Panc1 (cell line): ENCODE results near the gene MACROD2. TPM values are rescaled to one million over a fixed set of nuclear protein-coding genes. Genes with fewer than 3 reads are reported as not detected.

Experiments
- ATAC-seq: fragments of 200-7000 bp; cut with Tn5 transposase; 2 replicates; pipeline ENCODE4 v1.9.1; 2020; ENCODE audit warnings: mild to moderate bottlenecking, moderate library complexity
- BruUV-seq: library from RNA; stranded (reverse); fragments of 400-500 nt; replicated peaks from 2 replicates; lab custom pipeline; 2021; lab: Mats Ljungman, UMichigan
- CTCF ChIA-PET: fragments of 300-600 bp; sonication (Branson Sonifier 250); formaldehyde crosslinking; loops from one replicate; lab custom pipeline; 2022; ENCODE audit warnings: antibody characterized with exemption; lab: Charles Lee
- POLR2A ChIA-PET: fragments of 300-600 bp; sonication (Branson Sonifier 250); formaldehyde crosslinking; loops from one replicate; lab custom pipeline; 2022; ENCODE audit warnings: antibody characterized with exemption; lab: Charles Lee
- DNase-seq: peaks from one replicate; pipeline ENCODE4 v3.0.0-alpha.2; 2010; ENCODE audit warnings: low read depth, low spot score
- H3K27ac ChIP-seq: 2 replicates; pipeline ENCODE4 v1.5.1; 2011; ENCODE audit warnings: mild to moderate bottlenecking, low read length, inconsistent platforms
- H3K27me3 ChIP-seq: fragments of 200-500 bp; sonication (Bioruptor generic); 2 replicates; pipeline ENCODE4 v1.6.0; 2014; ENCODE audit warnings: low read length, inconsistent platforms; ENCODE audit not compliant: control insufficient read depth, insufficient read depth
- H3K36me3 ChIP-seq: fragments of 200-500 bp; sonication (Bioruptor generic); 2 replicates; pipeline ENCODE4 v1.5.1; 2014; ENCODE audit warnings: inconsistent platforms, mild to moderate bottlenecking, low read length, moderate library complexity; ENCODE audit not compliant: control insufficient read depth, insufficient read depth
- H3K4me1 ChIP-seq: 2 replicates; pipeline ENCODE4 v1.5.1; 2011; ENCODE audit warnings: inconsistent platforms, mild to moderate bottlenecking, low read length, moderate library complexity; ENCODE audit not compliant: control insufficient read depth, insufficient read depth
- H3K4me3 ChIP-seq, 2 experiments: 2 replicates each; pipeline ENCODE4 v1.5.1; 2011 to 2012; ENCODE audit warnings: low read depth in 2 of 2, low read length in 2 of 2, mild to moderate bottlenecking in 2 of 2, inconsistent platforms in 1 of 2, moderate library complexity in 1 of 2
- H3K9me3 ChIP-seq: fragments of 200-500 bp; sonication (Bioruptor generic); 2 replicates; pipeline ENCODE4 v1.5.1; 2014; ENCODE audit warnings: low read depth, mild to moderate bottlenecking, inconsistent platforms, low read length, moderate library complexity; ENCODE audit not compliant: control insufficient read depth, insufficient read depth
- CTCF ChIP-seq: fragments of 450-650 bp; IDR thresholded peaks from 2 replicates; pipeline ENCODE4 v1.5.1; 2017; ENCODE audit warnings: mild to moderate bottlenecking
- POLR2AphosphoS5 ChIP-seq: IDR thresholded peaks from 2 replicates; pipeline ENCODE4 v1.6.1; 2012; ENCODE audit warnings: mild to moderate bottlenecking, low read depth, low read length, moderate library complexity
- REST ChIP-seq, 2 experiments: IDR thresholded peaks; 2 replicates each; pipeline ENCODE4 v1.6.1; 2011 to 2012; ENCODE audit warnings: low read depth in 2 of 2, control low read depth in 1 of 2, low read length in 1 of 2, mild to moderate bottlenecking in 1 of 2, moderate library complexity in 1 of 2; ENCODE audit not compliant: insufficient read depth in 1 of 2
- SIN3A ChIP-seq: IDR thresholded peaks from 2 replicates; pipeline ENCODE4 v1.6.1; 2012; ENCODE audit warnings: low read depth, mild to moderate bottlenecking, low read length, moderate library complexity, borderline replicate concordance; ENCODE audit not compliant: insufficient read depth
- TCF7L2 ChIP-seq: IDR thresholded peaks from 2 replicates; pipeline ENCODE4 v1.6.1; 2011; ENCODE audit warnings: mild to moderate bottlenecking, low read depth, low read length, inconsistent platforms
- in situ Hi-C: cut with HindIII; loops from 2 replicates; pipeline ENCODE4 v1.10.0; 2016; ENCODE audit warnings: low sequenced_read_pairs, low pct_unique_long_range_greater_than_20kb
- intact Hi-C: fragments of 100-400 bp; cut with micrococcal nuclease; formaldehyde crosslinking; loops from one replicate; pipeline ENCODE4 v1.10.0; 2022; ENCODE audit not compliant: unreplicated experiment
- total RNA-seq: library from RNA; stranded (reverse); gene quantifications from one replicate; pipeline ENCODE4 v1.2.1, GENCODE V29; 2021; ENCODE audit not compliant: unreplicated experiment

MACROD2 gene
- total RNA-seq, 1 experiment from 2014 or later, result 1.2 TPM

GRCh38 chr20:15958142-15958541, 1962.8 kb downstream of the MACROD2 start:
- ATAC-seq, result no peak
- intact Hi-C loops, result no loop called here
- POLR2A ChIA-PET, result no interaction called here

GRCh38 chr20:15965165-15965564, 1969.8 kb downstream of the MACROD2 start:
- in situ Hi-C loops (no loop called here), intact Hi-C loops (no loop called here)
- no TSS peak for BruUV-seq
- no peak overlapping the region for H3K4me3 ChIP-seq
- ChIA-PET POLR2A (no interaction called here), CTCF (no interaction called here)
- no peaks in the 10 kb centered on the region for H3K9me3 ChIP-seq
- H3K27ac ChIP-seq, result no peak overlapping the region
- H3K36me3 ChIP-seq, result no peaks in the 10 kb centered on the region
- no peaks in the 10 kb centered on the region for H3K27me3 ChIP-seq
- ATAC-seq (no peak), DNase-seq (no peak)
- TF ChIP-seq REST (IDR thresholded peaks at IDR 0.05; ENCODE audit: insufficient read depth in 1 of 2, low read depth in 2 of 2, low read length in 1 of 2) (no peak), SIN3A (no peak), CTCF (no peak), TCF7L2 (no peak), POLR2AphosphoS5 (no peak)
- H3K4me1 ChIP-seq, result no peaks in the 10 kb centered on the region

More at GRCh38 chr20:15958142-15958541, 1962.8 kb downstream of the MACROD2 start:
- DNase-seq, result no peak
- no TSS peak for BruUV-seq
- Histone ChIP-seq H3K4me1 (no peaks in the 10 kb centered on the region), H3K4me3 (no peak overlapping the region), H3K27me3 (no peaks in the 10 kb centered on the region), H3K9me3 (no peaks in the 10 kb centered on the region), H3K36me3 (no peaks in the 10 kb centered on the region), H3K27ac (no peak overlapping the region)
- CTCF ChIA-PET, result no interaction called here
- TF ChIP-seq CTCF (no peak), TCF7L2 (no peak), POLR2AphosphoS5 (no peak), SIN3A (no peak)
- in situ Hi-C loops, result no loop called here
